GM12878 (cell line): ENCODE results near the gene FN1. TPM values are rescaled to one million over a fixed set of nuclear protein-coding genes. Genes with fewer than 3 reads are reported as not detected.

Experiments used
- ATAC-seq: fragments of 200-7000 bp; cut with Tn5 transposase; 3 replicates; pipeline ENCODE4 v1.9.1; 2020; ENCODE audit warnings: mild to moderate bottlenecking, moderate library complexity
- BruUV-seq: library from RNA; stranded (reverse); fragments of 400-500 nt; replicated peaks from 2 replicates; lab custom pipeline; 2021; lab: Mats Ljungman, UMichigan
- CTCF ChIA-PET: fragments of 300-600 bp; sonication (Branson Sonifier 250); formaldehyde crosslinking; extraction: SDS; loops from one replicate; lab custom pipeline; 2021; ENCODE audit warnings: inconsistent platforms; lab: Yijun Ruan, JAX
- POLR2A ChIA-PET: fragments of 350-600 bp; formaldehyde crosslinking; extraction: SDS; loops from one replicate; lab custom pipeline; 2021; ENCODE audit warnings: inconsistent platforms; lab: Charles Lee
- RAD21 ChIA-PET: fragments of 300-600 bp; sonication (Branson Sonifier 250); formaldehyde crosslinking; loops from one replicate; lab custom pipeline; 2023; ENCODE audit warnings: antibody characterized with exemption; ENCODE audit not compliant: unreplicated experiment; lab: Charles Lee
- SMC1A ChIA-PET: fragments of 300-600 bp; sonication (Branson Sonifier 250); formaldehyde crosslinking; loops from one replicate; lab custom pipeline; 2023; ENCODE audit not compliant: unreplicated experiment, uncharacterized antibody; lab: Charles Lee
- DNase-seq: peaks from one replicate; pipeline ENCODE4 v3.0.0-alpha.2; 2011; ENCODE audit warnings: low read depth, low spot score
- FAIRE-seq: peaks from 3 replicates; lab custom pipeline; 2011; peaks lifted over from hg19 to GRCh38; lab: Jason Lieb, UNC
- H2AFZ ChIP-seq: 2 replicates; pipeline ENCODE4 v1.6.0; 2011; ENCODE audit warnings: low read depth, low read length, control low read depth; ENCODE audit not compliant: control insufficient read depth
- H3K27ac ChIP-seq: 2 replicates; pipeline ENCODE4 v1.5.1; 2011; ENCODE audit warnings: control low read depth; ENCODE audit not compliant: control insufficient read depth, insufficient read depth
- H3K27me3 ChIP-seq, 2 experiments: replicated peaks in 1 of 2; 2 replicates each; pipeline versions ENCODE4 v1.6.0 to v1.6.1; 2011; ENCODE audit warnings: low read length in 1 of 2; ENCODE audit not compliant: control insufficient read depth in 2 of 2, insufficient read depth in 2 of 2
- H3K36me3 ChIP-seq, 2 experiments: 2 replicates each; pipeline ENCODE4 v1.5.1; 2011; ENCODE audit warnings: low read length in 1 of 2; ENCODE audit not compliant: control insufficient read depth in 2 of 2, insufficient read depth in 2 of 2
- H3K4me1 ChIP-seq: 2 replicates; pipeline ENCODE4 v1.6.1; 2011; ENCODE audit warnings: mild to moderate bottlenecking, low read length, moderate library complexity, mixed read lengths; ENCODE audit not compliant: control insufficient read depth, insufficient read depth
- H3K4me2 ChIP-seq: 2 replicates; pipeline ENCODE4 v1.6.0; 2011; ENCODE audit warnings: control low read depth; ENCODE audit not compliant: control insufficient read depth, insufficient read depth
- H3K4me3 ChIP-seq: fragments of 200-600 bp; sonication (generic); 2 replicates; pipeline ENCODE4 v1.5.1; 2016
- H3K79me2 ChIP-seq: 2 replicates; pipeline ENCODE4 v1.6.0; 2011; ENCODE audit warnings: low read length; ENCODE audit not compliant: control insufficient read depth, insufficient read depth
- H3K9ac ChIP-seq: 2 replicates; pipeline ENCODE4 v1.8.0; 2011; ENCODE audit warnings: low read length, control low read depth, mixed read lengths; ENCODE audit not compliant: control insufficient read depth, insufficient read depth
- H3K9me3 ChIP-seq: replicated peaks from 3 replicates; pipeline ENCODE4 v1.5.1; 2011; ENCODE audit warnings: mild to moderate bottlenecking, low read length; ENCODE audit not compliant: control insufficient read depth, insufficient read depth
- H4K20me1 ChIP-seq: 2 replicates; pipeline ENCODE4 v1.6.0; 2011; ENCODE audit not compliant: control insufficient read depth, insufficient read depth
- GATAD2B ChIP-seq: fragments of 450-650 bp; conservative IDR thresholded peaks from 2 replicates; pipeline ENCODE4 v1.6.1; 2017; ENCODE audit warnings: low read depth, mild to moderate bottlenecking, moderate library complexity
- MYB ChIP-seq: fragments of 150-350 bp; IDR thresholded peaks from 2 replicates; pipeline ENCODE4 v1.6.1; 2014; ENCODE audit warnings: mild to moderate bottlenecking, low read depth, low read length, borderline replicate concordance
- NR2C1 ChIP-seq: fragments of 450-650 bp; IDR thresholded peaks from 2 replicates; pipeline ENCODE4 v1.6.1; 2017; ENCODE audit warnings: antibody characterized with exemption, mild to moderate bottlenecking, moderate library complexity
- SMARCA5 ChIP-seq: fragments of 450-650 bp; IDR thresholded peaks from 2 replicates; pipeline ENCODE4 v1.6.1; 2017; ENCODE audit warnings: mild to moderate bottlenecking
- SUPT20H ChIP-seq: IDR thresholded peaks from 2 replicates; pipeline ENCODE4 v1.6.1; 2011; ENCODE audit warnings: low read depth, mild to moderate bottlenecking, low read length, moderate library complexity, borderline replicate concordance; ENCODE audit not compliant: control insufficient read depth
- TCF3 ChIP-seq: IDR thresholded peaks from 2 replicates; pipeline ENCODE4 v1.6.1; 2012; ENCODE audit warnings: low read depth, mild to moderate bottlenecking, low read length, borderline replicate concordance; ENCODE audit not compliant: insufficient read depth
- WGBS: methylation state at CpG from one replicate; pipeline ENCODE4 v1.1.6; 2016; ENCODE audit warnings: low lambda C conversion rate; ENCODE audit not compliant: insufficient replicate concordance, insufficient coverage; ENCODE audit errors: missing lambda C conversion rate; 5-methylcytosine and 5-hydroxymethylcytosine counted together
- in situ Hi-C: fragments of 300-500 bp; cut with MboI; formaldehyde crosslinking; loops from 9 replicates; pipeline ENCODE4 v1.14.3; 2018; ENCODE audit warnings: mixed read lengths
- intact Hi-C: fragments of 100-400 bp; cut with micrococcal nuclease; formaldehyde crosslinking; loops from one replicate; pipeline ENCODE4 v1.14.2; 2022; ENCODE audit not compliant: unreplicated experiment
- polyA plus RNA-seq, 11 experiments: library from polyadenylated mRNA; depleted of rRNA in 4 of 11; unstranded in 6 of 11; stranded (reverse) in 5 of 11; fragments of >200 nt; fragmentation: Nextera tagmentation in 4 of 11; fragmentation: Illumina TruSeq in 1 of 11; extraction: Ambion mirVana in 4 of 11; extraction: Trizol in 1 of 11; gene quantifications; 1 replicate in 1 of 11; 2 replicates in 10 of 11; pipeline versions ENCODE4 v1.2.1 to v1.2.3, GENCODE V29; 2011 to 2016; ENCODE audit warnings: inconsistent platforms in 2 of 11, missing spikeins in 2 of 11, low read depth in 1 of 11
- total RNA-seq, 4 experiments: library from RNA; depleted of rRNA in 3 of 4; stranded (reverse); fragments of >200 nt in 3 of 4; fragmentation: Illumina TruSeq in 1 of 4; extraction: Trizol in 1 of 4; gene quantifications; 2 replicates each; pipeline versions ENCODE4 v1.2.1 to v1.2.3, GENCODE V29; 2013 to 2021
- TF ChIP-seq, protein P1 (sequence below): fragments of 450-650 bp; formaldehyde crosslinking; IDR thresholded peaks from 2 replicates; pipeline ENCODE4 v1.5.0; 2022; ENCODE audit warnings: mild to moderate bottlenecking, missing genetic modification characterization
- TF ChIP-seq, protein P2 (sequence below): fragments of 450-650 bp; formaldehyde crosslinking; IDR thresholded peaks from 2 replicates; pipeline ENCODE4 v1.4.0; 2020; ENCODE audit warnings: mild to moderate bottlenecking, moderate library complexity

FN1 gene
- total and polyA plus RNA-seq, 10 of the 15 experiments (the other 5 are each of a cell fraction or from before 2014, with no cell fraction given) = 0.60 to 9.4 (median 1.5) TPM

DNA sequence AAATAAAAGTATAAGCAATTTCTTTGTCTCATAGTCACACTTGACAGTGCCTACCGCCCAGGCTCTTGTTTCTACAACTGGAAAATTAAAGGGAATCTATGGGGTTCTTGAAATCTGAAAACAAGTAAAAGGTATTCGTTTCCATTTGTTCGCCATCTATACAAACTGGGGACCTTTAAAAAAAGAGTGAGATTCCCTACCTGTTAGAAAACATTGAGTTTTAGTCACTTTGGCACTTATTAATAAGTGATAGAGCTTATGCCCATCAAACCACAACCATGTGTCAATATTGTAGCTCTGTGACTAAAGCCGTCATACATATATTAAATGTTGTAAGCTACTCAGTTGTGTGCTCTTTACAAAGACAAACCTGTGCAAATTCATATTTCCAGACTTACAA is 13.2 kb downstream of the FN1 start:
- TF ChIP-seq TCF3 = no peak
- TF ChIP-seq, protein P1, sequence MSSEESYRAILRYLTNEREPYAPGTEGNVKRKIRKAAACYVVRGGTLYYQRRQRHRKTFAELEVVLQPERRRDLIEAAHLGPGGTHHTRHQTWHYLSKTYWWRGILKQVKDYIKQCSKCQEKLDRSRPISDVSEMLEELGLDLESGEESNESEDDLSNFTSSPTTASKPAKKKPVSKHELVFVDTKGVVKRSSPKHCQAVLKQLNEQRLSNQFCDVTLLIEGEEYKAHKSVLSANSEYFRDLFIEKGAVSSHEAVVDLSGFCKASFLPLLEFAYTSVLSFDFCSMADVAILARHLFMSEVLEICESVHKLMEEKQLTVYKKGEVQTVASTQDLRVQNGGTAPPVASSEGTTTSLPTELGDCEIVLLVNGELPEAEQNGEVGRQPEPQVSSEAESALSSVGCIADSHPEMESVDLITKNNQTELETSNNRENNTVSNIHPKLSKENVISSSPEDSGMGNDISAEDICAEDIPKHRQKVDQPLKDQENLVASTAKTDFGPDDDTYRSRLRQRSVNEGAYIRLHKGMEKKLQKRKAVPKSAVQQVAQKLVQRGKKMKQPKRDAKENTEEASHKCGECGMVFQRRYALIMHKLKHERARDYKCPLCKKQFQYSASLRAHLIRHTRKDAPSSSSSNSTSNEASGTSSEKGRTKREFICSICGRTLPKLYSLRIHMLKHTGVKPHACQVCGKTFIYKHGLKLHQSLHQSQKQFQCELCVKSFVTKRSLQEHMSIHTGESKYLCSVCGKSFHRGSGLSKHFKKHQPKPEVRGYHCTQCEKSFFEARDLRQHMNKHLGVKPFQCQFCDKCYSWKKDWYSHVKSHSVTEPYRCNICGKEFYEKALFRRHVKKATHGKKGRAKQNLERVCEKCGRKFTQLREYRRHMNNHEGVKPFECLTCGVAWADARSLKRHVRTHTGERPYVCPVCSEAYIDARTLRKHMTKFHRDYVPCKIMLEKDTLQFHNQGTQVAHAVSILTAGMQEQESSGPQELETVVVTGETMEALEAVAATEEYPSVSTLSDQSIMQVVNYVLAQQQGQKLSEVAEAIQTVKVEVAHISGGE (CRISPR knock-in tag) = no peak
- TF ChIP-seq, protein P2, sequence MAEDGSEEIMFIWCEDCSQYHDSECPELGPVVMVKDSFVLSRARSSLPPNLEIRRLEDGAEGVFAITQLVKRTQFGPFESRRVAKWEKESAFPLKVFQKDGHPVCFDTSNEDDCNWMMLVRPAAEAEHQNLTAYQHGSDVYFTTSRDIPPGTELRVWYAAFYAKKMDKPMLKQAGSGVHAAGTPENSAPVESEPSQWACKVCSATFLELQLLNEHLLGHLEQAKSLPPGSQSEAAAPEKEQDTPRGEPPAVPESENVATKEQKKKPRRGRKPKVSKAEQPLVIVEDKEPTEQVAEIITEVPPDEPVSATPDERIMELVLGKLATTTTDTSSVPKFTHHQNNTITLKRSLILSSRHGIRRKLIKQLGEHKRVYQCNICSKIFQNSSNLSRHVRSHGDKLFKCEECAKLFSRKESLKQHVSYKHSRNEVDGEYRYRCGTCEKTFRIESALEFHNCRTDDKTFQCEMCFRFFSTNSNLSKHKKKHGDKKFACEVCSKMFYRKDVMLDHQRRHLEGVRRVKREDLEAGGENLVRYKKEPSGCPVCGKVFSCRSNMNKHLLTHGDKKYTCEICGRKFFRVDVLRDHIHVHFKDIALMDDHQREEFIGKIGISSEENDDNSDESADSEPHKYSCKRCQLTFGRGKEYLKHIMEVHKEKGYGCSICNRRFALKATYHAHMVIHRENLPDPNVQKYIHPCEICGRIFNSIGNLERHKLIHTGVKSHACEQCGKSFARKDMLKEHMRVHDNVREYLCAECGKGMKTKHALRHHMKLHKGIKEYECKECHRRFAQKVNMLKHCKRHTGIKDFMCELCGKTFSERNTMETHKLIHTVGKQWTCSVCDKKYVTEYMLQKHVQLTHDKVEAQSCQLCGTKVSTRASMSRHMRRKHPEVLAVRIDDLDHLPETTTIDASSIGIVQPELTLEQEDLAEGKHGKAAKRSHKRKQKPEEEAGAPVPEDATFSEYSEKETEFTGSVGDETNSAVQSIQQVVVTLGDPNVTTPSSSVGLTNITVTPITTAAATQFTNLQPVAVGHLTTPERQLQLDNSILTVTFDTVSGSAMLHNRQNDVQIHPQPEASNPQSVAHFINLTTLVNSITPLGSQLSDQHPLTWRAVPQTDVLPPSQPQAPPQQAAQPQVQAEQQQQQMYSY (CRISPR knock-in tag) = no peak
- no peak for TF ChIP-seq MYB
- no peak for TF ChIP-seq NR2C1
- TF ChIP-seq GATAD2B = no peak
- TF ChIP-seq SUPT20H = no peak
- no peak for TF ChIP-seq SMARCA5
- ChIA-PET RAD21 (no interaction called here), POLR2A (no interaction called here), CTCF (interaction anchor here (1.8 kb wide), 1 partner anchor 8 kb away, joined by 8 read pairs; no protein-coding TSS in a partner anchor), SMC1A (interaction anchor here (1.0 to 1.7 kb wide), 2 partner anchors 15 to 98 kb away, joined by 3 to 5 read pairs; no protein-coding TSS in a partner anchor)
- H3K4me3 ChIP-seq = no peak overlapping the region
- H3K4me2 ChIP-seq = no peak overlapping the region
- H2AFZ ChIP-seq = no peak overlapping the region
- intact Hi-C loops = no loop called here
- no peaks in the 10 kb centered on the region for H3K9me3 ChIP-seq
- no peak overlapping the region for H3K27ac ChIP-seq
- H3K27me3 ChIP-seq = 0 out of 4 replicates have a peak, but pooled peaks cover 0 to 2% of the 10 kb centered on the region in 2 experiments
- no peak for ATAC-seq
- H3K36me3 ChIP-seq = no peaks in the 10 kb centered on the region
- no peak for FAIRE-seq
- H4K20me1 ChIP-seq = no peaks in the 10 kb centered on the region
- H3K9ac ChIP-seq = no peak overlapping the region
- in situ Hi-C loops = no loop called here
- 48% methylated on average over 4 of the region's 4 CpGs for WGBS
- H3K4me1 ChIP-seq = no peaks in the 10 kb centered on the region
- no peaks in the 10 kb centered on the region for H3K79me2 ChIP-seq
- no TSS peak for BruUV-seq
- no peak for DNase-seq
